GM12878 (cell line): ENCODE data around the gene GLA.

Experiments used
- ASH2L ChIP-seq: fragments of 300-600, 200-600 bp; sonication (generic); IDR thresholded peaks from 2 replicates; pipeline ENCODE4 v1.6.1; 2017; ENCODE audit warnings: low read depth, mild to moderate bottlenecking, borderline replicate concordance
- BCL11A ChIP-seq: IDR thresholded peaks from 2 replicates; pipeline ENCODE4 v1.6.1; 2011; ENCODE audit warnings: low read depth, low read length
- CBX5 ChIP-seq: sonication (generic); IDR thresholded peaks from 2 replicates; pipeline ENCODE4 v1.6.1; 2016; ENCODE audit warnings: low read depth, moderate library complexity, mild to moderate bottlenecking, inconsistent platforms
- CTCF ChIP-seq, 3 experiments: IDR thresholded peaks in 2 of 3; conservative IDR thresholded peaks in 1 of 3; 2 replicates each; pipeline ENCODE4 v1.5.1; 2011; ENCODE audit warnings: low read depth in 3 of 3, low read length in 3 of 3, mild to moderate bottlenecking in 3 of 3, control low read depth in 2 of 3, moderate library complexity in 2 of 3, inconsistent platforms in 1 of 3, mixed read lengths in 1 of 3; ENCODE audit not compliant: control insufficient read depth in 2 of 3, insufficient read depth in 1 of 3; ENCODE audit errors: extremely low read depth in 1 of 3
- EZH2 ChIP-seq: IDR thresholded peaks from 2 replicates; pipeline ENCODE4 v1.6.1; 2012; ENCODE audit warnings: low read depth, mild to moderate bottlenecking, control low read depth, inconsistent platforms, low read length, borderline replicate concordance; ENCODE audit not compliant: control insufficient read depth
- FOS ChIP-seq: IDR thresholded peaks from 3 replicates; pipeline ENCODE4 v1.6.1; 2011; ENCODE audit warnings: borderline replicate concordance; ENCODE audit not compliant: insufficient read length; ENCODE audit errors: extremely low read depth
- HDAC2 ChIP-seq: fragments of 200-600 bp; sonication (generic); IDR thresholded peaks from 2 replicates; pipeline ENCODE4 v1.6.1; 2017
- KAT2A ChIP-seq: conservative IDR thresholded peaks from 2 replicates; pipeline ENCODE4 v1.6.1; 2011; ENCODE audit warnings: low read depth, low read length; ENCODE audit not compliant: control insufficient read depth
- KDM1A ChIP-seq: fragments of 200-600 bp; sonication (generic); IDR thresholded peaks from 2 replicates; pipeline ENCODE4 v1.6.1; 2016; ENCODE audit warnings: borderline replicate concordance
- MEF2A ChIP-seq: IDR thresholded peaks from 2 replicates; pipeline ENCODE4 v1.6.1; 2011; ENCODE audit warnings: low read depth, mild to moderate bottlenecking, low read length, moderate library complexity; ENCODE audit not compliant: insufficient read depth
- ZNF217 ChIP-seq: fragments of 450-650 bp; IDR thresholded peaks from 2 replicates; pipeline ENCODE4 v1.6.1; 2017; ENCODE audit warnings: antibody characterized with exemption, mild to moderate bottlenecking
- ZSCAN29 ChIP-seq: fragments of 450-650 bp; IDR thresholded peaks from 2 replicates; pipeline ENCODE4 v1.6.1; 2017; ENCODE audit warnings: mild to moderate bottlenecking, moderate library complexity

GRCh38 chrX:101399825-101400224 lies 7.9 kb downstream of the GLA start:
- TF ChIP-seq ASH2L (no peak), ZNF217 (no peak), ZSCAN29 (no peak), FOS (no peak), EZH2 (no peak), BCL11A (no peak), MEF2A (no peak), HDAC2 (no peak), KDM1A (no peak), KAT2A (no peak), CBX5 (no peak), CTCF (IDR thresholded peaks at IDR 0.05 in 2 of 3, conservative IDR thresholded peaks at IDR 0.05 in 1 of 3; ENCODE audit: control insufficient read depth in 2 of 3, extremely low read depth in 1 of 3, insufficient read depth in 1 of 3, low read depth in 3 of 3, low read length in 3 of 3) (no peak)
